IPS-18a (cell line): ENCODE data around the gene UFL1.
"Not testable (repeated sequence)": the region's sequence is repeated elsewhere in the genome, so short reads cannot be mapped to it uniquely, and the experiment has no call there.

ENCODE experiments used
- H3K27ac ChIP-seq: one replicate; pipeline ENCODE4 v1.5.1; 2013; ENCODE audit warnings: low read length
- H3K27me3 ChIP-seq: one replicate; pipeline ENCODE4 v1.6.1; 2013; ENCODE audit warnings: mild to moderate bottlenecking, low read length; ENCODE audit not compliant: control insufficient read depth, insufficient read depth
- H3K36me3 ChIP-seq: one replicate; pipeline ENCODE4 v1.6.1; 2013; ENCODE audit warnings: low read depth, low read length; ENCODE audit not compliant: control insufficient read depth
- H3K4me1 ChIP-seq: one replicate; pipeline ENCODE4 v1.6.1; 2013; ENCODE audit warnings: low read depth, low read length; ENCODE audit not compliant: control insufficient read depth
- H3K4me3 ChIP-seq: one replicate; pipeline ENCODE4 v1.5.1; 2013; ENCODE audit warnings: low read length
- H3K9ac ChIP-seq: one replicate; pipeline ENCODE4 v1.6.1; 2013; ENCODE audit warnings: mild to moderate bottlenecking, low read length, moderate library complexity
- H3K9me3 ChIP-seq: one replicate; pipeline ENCODE4 v1.6.1; 2013; ENCODE audit warnings: low read depth, low read length; ENCODE audit not compliant: control insufficient read depth

Gene UFL1

GRCh38 chr6:96521644-96522464, at the start of gene UFL1:
UFL1 (plus strand) TSS chr6:96521806; CDS start chr6:96521874, 68 bp downstream.
- no peaks in the 10 kb centered on the region for H3K27me3 ChIP-seq

GRCh38 chr6:96472291-96472690, 49.3 kb upstream of the UFL1 start:
- not testable (repeated sequence) for H3K27me3 ChIP-seq, H3K9me3 ChIP-seq, H3K4me1 ChIP-seq, H3K9ac ChIP-seq, H3K27ac ChIP-seq, H3K36me3 ChIP-seq, H3K4me3 ChIP-seq

More at GRCh38 chr6:96521644-96522464, at the start of gene UFL1:
- no peaks in the 10 kb centered on the region for H3K9me3 ChIP-seq
- H3K9ac ChIP-seq, result peak within 1 kb of the TSS; percentile 92
- H3K4me3 ChIP-seq, result peak within 1 kb of the TSS; percentile 86
- H3K27ac ChIP-seq, result peak within 1 kb of the TSS; percentile 96
- peaks cover 23% of the 10 kb centered on the region for H3K4me1 ChIP-seq
- H3K36me3 ChIP-seq, result peaks cover 10% of the 10 kb centered on the region

- H3K9ac ChIP-seq, result no peak overlapping the region
- no peaks in the 10 kb centered on the region for H3K27me3 ChIP-seq
- H3K36me3 ChIP-seq, result no peaks in the 10 kb centered on the region
- H3K9me3 ChIP-seq, result no peaks in the 10 kb centered on the region
- H3K4me1 ChIP-seq, result no peaks in the 10 kb centered on the region
- H3K27ac ChIP-seq, result no peak overlapping the region
- no peak overlapping the region for H3K4me3 ChIP-seq
Observed at GRCh38 chr6:96478695-96479094, 42.9 kb upstream of the UFL1 start.

GRCh38 chr6:96491926-96492325, 29.7 kb upstream of the UFL1 start:
- H3K36me3 ChIP-seq, result no peaks in the 10 kb centered on the region
- peaks cover 6% of the 10 kb centered on the region for H3K9me3 ChIP-seq
- no peaks in the 10 kb centered on the region for H3K27me3 ChIP-seq
- H3K27ac ChIP-seq, result no peak overlapping the region
- H3K9ac ChIP-seq, result no peak overlapping the region
- H3K4me3 ChIP-seq, result no peak overlapping the region
- H3K4me1 ChIP-seq, result no peaks in the 10 kb centered on the region

GRCh38 chr6:96499781-96500180, 21.8 kb upstream of the UFL1 start:
- Histone ChIP-seq H3K4me3 (no peak overlapping the region), H3K27me3 (no peaks in the 10 kb centered on the region), H3K36me3 (no peaks in the 10 kb centered on the region), H3K4me1 (no peaks in the 10 kb centered on the region), H3K27ac (no peak overlapping the region), H3K9me3 (peaks cover 3% of the 10 kb centered on the region), H3K9ac (no peak overlapping the region)

- Histone ChIP-seq H3K4me3 (no peak overlapping the region), H3K27me3 (no peaks in the 10 kb centered on the region), H3K4me1 (no peaks in the 10 kb centered on the region), H3K36me3 (no peaks in the 10 kb centered on the region), H3K9me3 (peaks cover 3% of the 10 kb centered on the region), H3K9ac (no peak overlapping the region), H3K27ac (no peak overlapping the region)
Observed at GRCh38 chr6:96502915-96503314, 18.7 kb upstream of the UFL1 start.

GRCh38 chr6:96505363-96505762, 16.2 kb upstream of the UFL1 start:
- no peak overlapping the region for H3K27ac ChIP-seq
- no peak overlapping the region for H3K9ac ChIP-seq
- peaks cover 2% of the 10 kb centered on the region for H3K9me3 ChIP-seq
- no peaks in the 10 kb centered on the region for H3K27me3 ChIP-seq
- H3K4me3 ChIP-seq, result no peak overlapping the region
- no peaks in the 10 kb centered on the region for H3K36me3 ChIP-seq
- no peaks in the 10 kb centered on the region for H3K4me1 ChIP-seq

GRCh38 chr6:96509281-96509680, 12.3 kb upstream of the UFL1 start:
- Histone ChIP-seq H3K9ac (no peak overlapping the region), H3K36me3 (no peaks in the 10 kb centered on the region), H3K9me3 (no peaks in the 10 kb centered on the region), H3K4me1 (no peaks in the 10 kb centered on the region), H3K27ac (no peak overlapping the region), H3K4me3 (no peak overlapping the region), H3K27me3 (no peaks in the 10 kb centered on the region)

- Histone ChIP-seq H3K4me1 (peaks cover 23% of the 10 kb centered on the region), H3K9ac (peak overlapping the region; percentile 92), H3K4me3 (peak overlapping the region; percentile 86), H3K27ac (peak overlapping the region; percentile 66), H3K27me3 (no peaks in the 10 kb centered on the region), H3K9me3 (no peaks in the 10 kb centered on the region), H3K36me3 (peaks cover 4% of the 10 kb centered on the region)
Observed at GRCh38 chr6:96520171-96521115, 1.2 kb upstream of the UFL1 start.

- Histone ChIP-seq H3K4me1 (peaks cover 23% of the 10 kb centered on the region), H3K27ac (peak overlapping the region; percentile 66), H3K9me3 (no peaks in the 10 kb centered on the region)
Observed at GRCh38 chr6:96521306-96521643, 331 bp upstream of the UFL1 start.

GRCh38 chr6:96522465-96523009, 931 bp downstream of the UFL1 start:
- Histone ChIP-seq H3K4me3 (peak overlapping the region; percentile 86), H3K9ac (peak overlapping the region; percentile 92), H3K27ac (no peak overlapping the region), H3K27me3 (no peaks in the 10 kb centered on the region), H3K9me3 (no peaks in the 10 kb centered on the region), H3K36me3 (peaks cover 10% of the 10 kb centered on the region), H3K4me1 (peaks cover 23% of the 10 kb centered on the region)

More at GRCh38 chr6:96521306-96521643, 331 bp upstream of the UFL1 start:
- peak overlapping the region; percentile 92 for H3K9ac ChIP-seq
- H3K36me3 ChIP-seq, result peaks cover 7% of the 10 kb centered on the region
- H3K4me3 ChIP-seq, result peak overlapping the region; percentile 86
- H3K27me3 ChIP-seq, result no peaks in the 10 kb centered on the region
